KMS-11 (cell line): ENCODE measurements around the gene AMER2.
"Not testable (repeated sequence)": the region's sequence is repeated elsewhere in the genome, so short reads cannot be mapped to it uniquely, and the experiment has no call there.

Source experiments
- H2AFZ ChIP-seq: fragments of 200-600 bp; sonication (generic); 2 replicates; pipeline ENCODE4 v1.6.1; 2016; ENCODE audit warnings: antibody characterized with exemption, mixed run types, low read depth
- H3K27ac ChIP-seq: fragments of 200-600 bp; sonication (generic); 2 replicates; pipeline ENCODE4 v1.6.1; 2016; ENCODE audit warnings: mild to moderate bottlenecking, mixed run types
- H3K27me3 ChIP-seq: fragments of 200-600 bp; sonication (generic); 2 replicates; pipeline ENCODE4 v1.6.1; 2017; ENCODE audit warnings: mild to moderate bottlenecking, low read depth, mixed run types, moderate library complexity; ENCODE audit not compliant: insufficient read depth
- H3K36me3 ChIP-seq: fragments of 200-600 bp; sonication (generic); 2 replicates; pipeline ENCODE4 v1.6.1; 2017; ENCODE audit warnings: mild to moderate bottlenecking, mixed run types; ENCODE audit not compliant: insufficient read depth
- H3K4me1 ChIP-seq: fragments of 200-600 bp; sonication (generic); 2 replicates; pipeline ENCODE4 v1.6.1; 2016; ENCODE audit warnings: mild to moderate bottlenecking, low read depth, mixed run types; ENCODE audit not compliant: poor library complexity, severe bottlenecking
- H3K4me2 ChIP-seq: fragments of 200-600 bp; sonication (generic); 2 replicates; pipeline ENCODE4 v1.7.0; 2016; ENCODE audit warnings: mild to moderate bottlenecking, mixed run types
- H3K4me3 ChIP-seq: fragments of 200-600 bp; sonication (generic); IDR thresholded peaks from 2 replicates; pipeline ENCODE4 v1.6.1; 2017; ENCODE audit warnings: low read depth, low read length, mixed read lengths; ENCODE audit not compliant: insufficient read depth
- H3K79me2 ChIP-seq: fragments of 200-600 bp; sonication (generic); 2 replicates; pipeline ENCODE4 v1.6.1; 2016; ENCODE audit warnings: low read depth, mixed run types; ENCODE audit not compliant: insufficient read depth
- H3K9ac ChIP-seq: fragments of 200-600 bp; sonication (generic); 2 replicates; pipeline ENCODE4 v1.6.1; 2016; ENCODE audit warnings: mild to moderate bottlenecking, mixed run types
- H4K20me1 ChIP-seq: fragments of 200-600 bp; sonication (generic); 2 replicates; pipeline ENCODE4 v1.6.1; 2016; ENCODE audit warnings: mild to moderate bottlenecking, mixed run types; ENCODE audit not compliant: insufficient read depth
- TF ChIP-seq, protein P1 (sequence below): fragments of 200-600 bp; sonication (generic); conservative IDR thresholded peaks from 2 replicates; pipeline ENCODE4 v1.6.1; 2017; ENCODE audit warnings: low read depth, mild to moderate bottlenecking, antibody characterized with exemption, low read length, moderate library complexity, mixed read lengths

Gene AMER2

GRCh38 chr13:25165663-25166062, 6.4 kb downstream of the AMER2 start:
- no peak overlapping the region for H3K4me3 ChIP-seq

GRCh38 chr13:25165163-25165562, 6.9 kb downstream of the AMER2 start:
- not testable (repeated sequence) for H3K4me3 ChIP-seq, H3K27me3 ChIP-seq, H3K27ac ChIP-seq, H2AFZ ChIP-seq, H3K4me1 ChIP-seq, H3K4me2 ChIP-seq, H4K20me1 ChIP-seq, H3K36me3 ChIP-seq, H3K79me2 ChIP-seq, H3K9ac ChIP-seq

More at GRCh38 chr13:25165663-25166062, 6.4 kb downstream of the AMER2 start:
- H3K79me2 ChIP-seq, result no peaks in the 10 kb centered on the region
- H3K27ac ChIP-seq, result no peak overlapping the region
- no peaks in the 10 kb centered on the region for H3K4me1 ChIP-seq
- no peak overlapping the region for H2AFZ ChIP-seq
- H3K36me3 ChIP-seq, result no peaks in the 10 kb centered on the region
- TF ChIP-seq, protein P1, sequence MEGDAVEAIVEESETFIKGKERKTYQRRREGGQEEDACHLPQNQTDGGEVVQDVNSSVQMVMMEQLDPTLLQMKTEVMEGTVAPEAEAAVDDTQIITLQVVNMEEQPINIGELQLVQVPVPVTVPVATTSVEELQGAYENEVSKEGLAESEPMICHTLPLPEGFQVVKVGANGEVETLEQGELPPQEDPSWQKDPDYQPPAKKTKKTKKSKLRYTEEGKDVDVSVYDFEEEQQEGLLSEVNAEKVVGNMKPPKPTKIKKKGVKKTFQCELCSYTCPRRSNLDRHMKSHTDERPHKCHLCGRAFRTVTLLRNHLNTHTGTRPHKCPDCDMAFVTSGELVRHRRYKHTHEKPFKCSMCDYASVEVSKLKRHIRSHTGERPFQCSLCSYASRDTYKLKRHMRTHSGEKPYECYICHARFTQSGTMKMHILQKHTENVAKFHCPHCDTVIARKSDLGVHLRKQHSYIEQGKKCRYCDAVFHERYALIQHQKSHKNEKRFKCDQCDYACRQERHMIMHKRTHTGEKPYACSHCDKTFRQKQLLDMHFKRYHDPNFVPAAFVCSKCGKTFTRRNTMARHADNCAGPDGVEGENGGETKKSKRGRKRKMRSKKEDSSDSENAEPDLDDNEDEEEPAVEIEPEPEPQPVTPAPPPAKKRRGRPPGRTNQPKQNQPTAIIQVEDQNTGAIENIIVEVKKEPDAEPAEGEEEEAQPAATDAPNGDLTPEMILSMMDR, result no peak
- no peak overlapping the region for H3K9ac ChIP-seq
- H3K4me2 ChIP-seq, result no peak overlapping the region
- H4K20me1 ChIP-seq, result no peaks in the 10 kb centered on the region
- H3K27me3 ChIP-seq, result no peaks in the 10 kb centered on the region

GRCh38 chr13:25157681-25158080, 14.4 kb downstream of the AMER2 start:
- Histone ChIP-seq H3K4me2 (no peak overlapping the region), H3K27ac (no peak overlapping the region), H4K20me1 (no peaks in the 10 kb centered on the region), H3K4me1 (no peaks in the 10 kb centered on the region), H3K9ac (no peak overlapping the region), H3K4me3 (no peak overlapping the region), H3K27me3 (no peaks in the 10 kb centered on the region), H2AFZ (no peak overlapping the region), H3K79me2 (no peaks in the 10 kb centered on the region), H3K36me3 (no peaks in the 10 kb centered on the region)
- TF ChIP-seq, protein P1, result no peak

DNA sequence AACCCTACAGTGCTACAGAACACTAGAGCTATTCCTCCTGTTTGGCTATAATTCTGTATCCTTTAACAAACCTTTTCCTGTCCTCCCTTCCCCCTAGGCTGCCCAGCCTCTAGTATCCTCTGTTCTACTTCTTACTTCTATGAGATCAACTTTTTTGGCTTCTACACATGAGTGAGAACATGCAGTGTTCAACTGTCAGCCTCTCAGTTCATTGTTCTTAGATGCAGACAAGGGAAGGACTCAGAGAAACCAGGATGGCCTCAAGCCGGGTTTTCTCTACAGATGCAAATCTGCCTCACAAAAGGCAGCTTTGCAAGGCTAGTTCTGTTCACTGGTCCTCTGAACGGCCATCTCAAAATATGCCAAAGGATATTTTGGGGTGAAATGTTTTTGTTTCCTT, 18.4 kb downstream of the AMER2 start:
- Histone ChIP-seq H3K27ac (no peak overlapping the region), H3K27me3 (no peaks in the 10 kb centered on the region)

DNA sequence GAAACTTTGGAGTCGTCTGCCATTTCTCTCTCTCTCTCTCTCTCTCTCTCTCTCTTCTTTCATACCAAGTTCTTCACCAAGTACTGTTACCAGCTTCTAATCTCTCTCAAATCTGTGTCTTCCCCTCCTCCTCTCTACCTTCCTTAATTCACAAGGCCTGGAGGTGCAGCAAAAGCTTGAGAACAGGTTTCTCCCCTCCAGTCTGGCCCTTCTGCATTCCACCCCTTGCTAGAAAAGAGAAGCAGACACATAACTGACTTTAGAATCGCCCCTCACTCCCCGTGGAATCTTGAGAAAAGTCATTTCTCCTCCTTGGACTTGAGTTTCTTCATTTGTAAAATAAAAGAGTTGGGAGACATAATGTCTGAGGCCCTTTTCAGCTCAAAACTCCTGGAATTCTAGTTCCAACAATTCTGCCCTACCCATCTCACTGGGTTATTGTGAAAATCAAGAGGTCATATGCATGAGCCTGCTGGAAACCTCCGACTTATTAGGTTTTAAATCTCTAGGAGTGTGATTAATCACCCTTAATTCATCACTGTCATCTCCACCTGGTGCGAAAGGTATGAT, 20.4 kb downstream of the AMER2 start:
- H2AFZ ChIP-seq, result no peak overlapping the region
- H3K4me2 ChIP-seq, result no peak overlapping the region
- H3K79me2 ChIP-seq, result no peaks in the 10 kb centered on the region
- no peaks in the 10 kb centered on the region for H3K27me3 ChIP-seq
- H3K9ac ChIP-seq, result no peak overlapping the region
- no peaks in the 10 kb centered on the region for H3K4me1 ChIP-seq
- H3K4me3 ChIP-seq, result no peak overlapping the region
- no peaks in the 10 kb centered on the region for H4K20me1 ChIP-seq
- TF ChIP-seq, protein P1, result no peak
- H3K36me3 ChIP-seq, result no peaks in the 10 kb centered on the region
- H3K27ac ChIP-seq, result no peak overlapping the region

More for the DNA sequence above, 18.4 kb downstream of the AMER2 start:
- no peak overlapping the region for H3K4me3 ChIP-seq
- H3K9ac ChIP-seq, result no peak overlapping the region
- H4K20me1 ChIP-seq, result no peaks in the 10 kb centered on the region
- no peaks in the 10 kb centered on the region for H3K4me1 ChIP-seq
- TF ChIP-seq, protein P1, result no peak
- H2AFZ ChIP-seq, result no peak overlapping the region
- H3K4me2 ChIP-seq, result no peak overlapping the region
- H3K79me2 ChIP-seq, result no peaks in the 10 kb centered on the region
- no peaks in the 10 kb centered on the region for H3K36me3 ChIP-seq
